Measurements from ENCODE around the gene HEXD. TPM values are rescaled to one million over a fixed set of nuclear protein-coding genes. Genes with fewer than 3 reads are reported as not detected.
A peak's percentile ranks its signal among the peaks of the same experiment; 100 is the strongest.

Gene HEXD
- total and polyA plus RNA-seq, 11 donors: 9.9 to 24.1 (median 15.1) TPM

DNA sequence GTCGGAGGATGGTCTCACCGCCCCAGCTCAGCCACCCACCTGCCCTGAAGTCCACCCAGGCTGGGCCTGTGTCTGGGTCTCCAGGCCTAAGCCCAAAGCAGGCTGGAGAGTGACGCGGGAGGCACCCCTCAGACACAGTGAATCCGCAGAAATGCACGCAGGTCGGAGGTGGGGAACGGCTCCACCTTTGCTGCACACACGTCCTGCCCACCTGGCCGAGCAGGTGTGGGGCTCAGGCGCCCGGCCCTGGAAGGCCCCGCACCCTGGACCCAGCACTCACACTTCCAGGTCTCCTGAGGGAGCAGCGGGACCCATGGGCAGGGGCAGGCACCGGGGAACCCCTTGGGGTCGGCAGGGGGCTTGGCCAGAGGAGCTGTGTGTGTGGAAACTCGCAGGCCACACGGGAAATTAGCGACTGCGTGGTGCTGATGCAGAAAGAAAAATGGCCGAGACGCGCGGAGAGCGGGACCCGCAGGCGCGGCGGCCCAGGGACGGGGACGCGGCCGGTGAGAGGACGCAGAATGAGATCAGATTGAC, 21.8 kb downstream of the HEXD start:
- H3K4me1 ChIP-seq: peaks cover 0 to 19% (median 0%) of the 10 kb centered on the region in 12 donors
- peaks cover 0 to 61% (median 22%) of the 10 kb centered on the region in 9 donors for H3K36me3 ChIP-seq
- H3K4me3 ChIP-seq: no peak overlapping the region
- ATAC-seq (no peak), DNase-seq (no peak)
- TF ChIP-seq, protein P1, sequence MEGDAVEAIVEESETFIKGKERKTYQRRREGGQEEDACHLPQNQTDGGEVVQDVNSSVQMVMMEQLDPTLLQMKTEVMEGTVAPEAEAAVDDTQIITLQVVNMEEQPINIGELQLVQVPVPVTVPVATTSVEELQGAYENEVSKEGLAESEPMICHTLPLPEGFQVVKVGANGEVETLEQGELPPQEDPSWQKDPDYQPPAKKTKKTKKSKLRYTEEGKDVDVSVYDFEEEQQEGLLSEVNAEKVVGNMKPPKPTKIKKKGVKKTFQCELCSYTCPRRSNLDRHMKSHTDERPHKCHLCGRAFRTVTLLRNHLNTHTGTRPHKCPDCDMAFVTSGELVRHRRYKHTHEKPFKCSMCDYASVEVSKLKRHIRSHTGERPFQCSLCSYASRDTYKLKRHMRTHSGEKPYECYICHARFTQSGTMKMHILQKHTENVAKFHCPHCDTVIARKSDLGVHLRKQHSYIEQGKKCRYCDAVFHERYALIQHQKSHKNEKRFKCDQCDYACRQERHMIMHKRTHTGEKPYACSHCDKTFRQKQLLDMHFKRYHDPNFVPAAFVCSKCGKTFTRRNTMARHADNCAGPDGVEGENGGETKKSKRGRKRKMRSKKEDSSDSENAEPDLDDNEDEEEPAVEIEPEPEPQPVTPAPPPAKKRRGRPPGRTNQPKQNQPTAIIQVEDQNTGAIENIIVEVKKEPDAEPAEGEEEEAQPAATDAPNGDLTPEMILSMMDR (IDR thresholded peaks at IDR 0.05): no peak
- TF ChIP-seq POLR2A (IDR thresholded peaks at IDR 0.05): no peak
- no peaks in the 10 kb centered on the region for H3K27me3 ChIP-seq
- intact Hi-C loops (cut with DNase I): no loop called here
- WGBS, 4 donors: 93 to 96% (median 94%) methylated on average over 33 to 34 of the region's 34 CpGs
- no peaks in the 10 kb centered on the region for H3K9me3 ChIP-seq
- H3K27ac ChIP-seq: peak overlapping the region in 1 of 12 donors; percentile 69

DNA sequence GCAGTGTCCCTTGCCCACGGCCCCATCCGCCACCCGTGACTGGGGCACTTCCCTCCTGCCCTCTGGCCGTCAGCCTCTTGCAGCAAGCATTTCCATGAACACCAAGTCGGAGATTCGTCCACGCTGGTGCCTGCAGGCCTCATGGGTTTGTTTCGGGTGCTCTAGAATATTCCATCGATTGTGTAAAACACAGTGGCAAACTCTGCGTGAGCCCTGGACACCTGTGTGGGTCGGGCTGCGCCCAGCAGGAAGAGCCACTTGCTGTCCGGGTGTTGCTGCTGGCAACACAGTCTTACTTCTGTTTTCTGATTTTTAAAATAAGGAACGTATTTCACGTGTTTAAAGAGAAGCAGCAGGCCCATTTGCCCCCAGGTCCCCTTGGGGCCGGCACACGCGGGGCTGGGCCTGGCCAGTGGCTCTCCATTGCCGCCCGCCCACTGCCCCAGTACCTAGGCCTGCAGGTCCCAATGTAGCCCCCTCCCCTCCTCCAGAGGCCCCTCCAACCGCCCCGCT, 22.4 kb downstream of the HEXD start:
- Histone ChIP-seq H3K27ac (peak overlapping the region in 3 of 12 donors; percentile 10 to 69 (median 34)), H3K36me3 (peaks cover 0 to 57% (median 22%) of the 10 kb centered on the region in 9 donors), H3K9me3 (no peaks in the 10 kb centered on the region), H3K27me3 (no peaks in the 10 kb centered on the region), H3K4me1 (peaks cover 0 to 26% (median 3%) of the 10 kb centered on the region in 12 donors), H3K4me3 (no peak overlapping the region)
- 81 to 88% (median 81%) methylated on average over 22 of the region's 22 CpGs for WGBS, 4 donors
- TF ChIP-seq, protein P1 (IDR thresholded peaks at IDR 0.05): no peak
- TF ChIP-seq POLR2A (IDR thresholded peaks at IDR 0.05): no peak
- no peak for DNase-seq
- peak in 2 of 4 donors; percentile 3 to 5 for ATAC-seq
- intact Hi-C loops (cut with DNase I): no loop called here

DNA sequence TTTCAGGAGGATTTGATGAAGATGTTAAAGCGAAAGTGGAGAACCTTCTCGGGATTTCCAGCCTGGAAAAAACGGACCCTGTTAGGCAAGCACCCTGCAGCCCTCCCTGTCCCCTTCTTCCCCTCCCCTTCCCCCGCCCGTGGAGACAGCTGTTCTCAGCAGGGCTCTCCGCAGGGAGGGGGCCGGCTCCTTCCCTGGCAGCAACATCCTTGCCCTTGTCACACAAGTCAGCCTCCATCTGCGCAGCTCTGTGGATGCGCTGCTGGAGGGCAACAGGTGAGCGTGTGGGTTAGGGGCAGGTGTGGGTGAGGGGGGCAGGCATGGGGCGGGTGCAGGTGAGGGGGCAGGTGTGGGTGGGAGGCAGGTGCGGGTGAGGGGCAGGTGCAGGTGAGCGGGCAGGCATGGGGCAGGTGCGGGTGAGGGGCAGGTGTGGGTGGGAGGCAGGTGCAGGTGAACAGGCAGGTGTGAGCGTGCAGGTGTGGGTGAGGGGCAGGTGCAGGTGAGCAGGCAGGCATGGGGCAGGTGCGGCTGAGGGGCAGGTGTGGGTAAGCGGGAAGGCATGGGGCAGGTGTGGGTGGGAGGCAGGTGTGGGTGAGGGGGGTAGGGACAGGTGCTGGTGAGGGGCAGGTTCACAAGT, 23.0 kb downstream of the HEXD start:
- H3K27me3 ChIP-seq: no peaks in the 10 kb centered on the region
- intact Hi-C loops (cut with DNase I): no loop called here
- peak in 1 of 5 donors; percentile 61 for DNase-seq
- H3K4me3 ChIP-seq: no peak overlapping the region
- H3K4me1 ChIP-seq: peaks cover 0 to 32% (median 5%) of the 10 kb centered on the region in 12 donors
- peak in 1 of 4 donors; percentile 21 for ATAC-seq
- H3K36me3 ChIP-seq: peaks cover 0 to 55% (median 22%) of the 10 kb centered on the region in 9 donors
- H3K9me3 ChIP-seq: no peaks in the 10 kb centered on the region
- TF ChIP-seq POLR2A (IDR thresholded peaks at IDR 0.05): no peak
- TF ChIP-seq, protein P1 (IDR thresholded peaks at IDR 0.05): no peak
- H3K27ac ChIP-seq: peak overlapping the region in 3 of 12 donors; percentile 10 to 69 (median 34)
- 72 to 76% (median 73%) methylated on average over 17 of the region's 17 CpGs for WGBS, 4 donors

DNA sequence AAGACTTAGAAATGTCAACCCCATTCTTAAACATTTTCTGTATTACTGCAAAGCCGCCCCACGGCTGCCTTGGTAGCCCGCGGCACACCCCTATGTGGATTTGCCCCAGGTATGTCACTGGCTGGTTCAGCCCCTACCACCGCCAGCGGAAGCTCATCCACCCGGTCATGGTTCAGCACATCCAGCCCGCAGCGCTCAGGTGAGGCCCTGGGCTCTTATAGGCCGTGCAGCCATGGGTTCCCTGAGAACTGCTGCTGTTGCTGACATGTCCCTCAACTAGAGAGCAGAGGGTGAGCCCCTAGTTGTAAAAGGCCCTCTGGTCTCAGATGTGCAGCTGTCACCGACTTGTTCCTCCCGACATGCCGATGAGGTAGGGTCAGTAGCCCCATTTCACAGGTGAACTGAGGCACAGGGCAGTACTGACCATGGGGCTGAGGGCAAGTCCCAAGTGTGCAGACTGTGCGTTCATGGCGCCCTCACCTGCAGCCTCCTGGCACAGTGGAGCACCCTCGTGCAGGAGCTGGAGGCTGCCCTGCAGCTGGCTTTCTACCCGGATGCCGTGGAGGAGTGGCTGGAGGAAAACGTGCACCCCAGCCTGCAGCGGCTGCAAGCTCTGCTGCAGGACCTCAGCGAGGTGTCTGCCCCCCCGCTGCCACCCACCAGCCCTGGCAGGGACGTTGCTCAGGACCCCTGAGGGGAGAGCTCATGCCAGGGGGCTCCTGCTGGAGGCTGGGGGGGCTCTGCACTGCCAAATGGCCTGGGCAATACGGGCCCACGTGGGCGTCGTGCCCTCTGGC, 23.7 kb downstream of the HEXD start:
- Histone ChIP-seq H3K36me3 (peaks cover 0 to 61% (median 21%) of the 10 kb centered on the region in 9 donors), H3K4me3 (no peak overlapping the region)
- no peak for DNase-seq

More for the DNA sequence above, 23.7 kb downstream of the HEXD start:
- Histone ChIP-seq H3K4me1 (peaks cover 0 to 32% (median 7%) of the 10 kb centered on the region in 12 donors), H3K9me3 (no peaks in the 10 kb centered on the region), H3K27me3 (no peaks in the 10 kb centered on the region), H3K27ac (no peak overlapping the region)
- intact Hi-C loops (cut with DNase I): no loop called here
- TF ChIP-seq POLR2A (IDR thresholded peaks at IDR 0.05): no peak
- TF ChIP-seq, protein P1 (IDR thresholded peaks at IDR 0.05): no peak
- no peak for ATAC-seq
- 85 to 89% (median 88%) methylated on average over 21 to 27 of the region's 27 CpGs for WGBS, 4 donors
